HEK293 (cell line): ENCODE results near the gene ACAD11.

Source experiments
- CTCF ChIA-PET: fragments of 350-600 bp; formaldehyde crosslinking; extraction: SDS; loops from one replicate; lab custom pipeline; 2021; ENCODE audit warnings: antibody characterized with exemption; lab: Yijun Ruan, JAX
- POLR2A ChIA-PET: fragments of 300-600 bp; formaldehyde crosslinking; extraction: SDS; loops from one replicate; lab custom pipeline; 2020; ENCODE audit warnings: antibody characterized with exemption, inconsistent platforms; lab: Yijun Ruan, JAX
- H3K27ac ChIP-seq: fragments of 200-500 bp; sonication (Bioruptor generic); 2 replicates; pipeline ENCODE4 v1.5.1; 2014; ENCODE audit warnings: low read depth, low read length, control low read depth, inconsistent platforms; ENCODE audit errors: extremely low read depth
- H3K36me3 ChIP-seq, 2 experiments: fragments of 200-500 bp in 1 of 2; sonication (Bioruptor generic) in 1 of 2; 1 replicate in 1 of 2; 2 replicates in 1 of 2; pipeline ENCODE4 v1.5.1; 2014 to 2017; ENCODE audit warnings: inconsistent platforms in 2 of 2, low read length in 2 of 2; ENCODE audit not compliant: control insufficient read depth in 2 of 2, insufficient read depth in 1 of 2
- H3K4me1 ChIP-seq: fragments of 200-500 bp; sonication (Bioruptor generic); 2 replicates; pipeline ENCODE4 v1.5.1; 2014; ENCODE audit warnings: mild to moderate bottlenecking, low read length, inconsistent platforms; ENCODE audit not compliant: control insufficient read depth, insufficient read depth
- H3K4me3 ChIP-seq: 2 replicates; pipeline ENCODE4 v1.5.1; 2011; ENCODE audit warnings: low read depth, mild to moderate bottlenecking, control low read depth, low read length, moderate library complexity
- H3K9me3 ChIP-seq: fragments of 200-500 bp; sonication (Bioruptor generic); 2 replicates; pipeline ENCODE4 v1.5.1; 2014; ENCODE audit warnings: low read depth, low read length, inconsistent platforms; ENCODE audit not compliant: control insufficient read depth, insufficient read depth
- IKZF3 ChIP-seq: fragments of 450-650 bp; IDR thresholded peaks from 2 replicates; pipeline ENCODE4 v1.5.0; 2018; ENCODE audit warnings: missing biosample characterization, mild to moderate bottlenecking, missing genetic modification characterization, moderate library complexity
- KLF10 ChIP-seq: fragments of 450-650 bp; IDR thresholded peaks from 2 replicates; pipeline ENCODE4 v1.5.1; 2018; ENCODE audit warnings: missing biosample characterization, mild to moderate bottlenecking, missing genetic modification characterization
- KLF16 ChIP-seq: fragments of 450-650 bp; formaldehyde crosslinking; IDR thresholded peaks from 2 replicates; pipeline ENCODE4 v1.5.1; 2017; ENCODE audit warnings: missing biosample characterization, missing genetic modification characterization
- MEIS1 ChIP-seq: sonication (generic); formaldehyde crosslinking; IDR thresholded peaks from 2 replicates; pipeline ENCODE4 v1.8.1; 2022; ENCODE audit warnings: missing genetic modification reagents, mild to moderate bottlenecking, borderline replicate concordance
- OSR2 ChIP-seq: fragments of 450-650 bp; formaldehyde crosslinking; IDR thresholded peaks from 2 replicates; pipeline ENCODE4 v1.5.1; 2016; ENCODE audit warnings: missing biosample characterization, missing genetic modification characterization
- OVOL3 ChIP-seq: fragments of 450-650 bp; formaldehyde crosslinking; IDR thresholded peaks from 2 replicates; pipeline ENCODE4 v1.5.1; 2016; ENCODE audit warnings: missing biosample characterization, missing genetic modification characterization
- RBAK ChIP-seq: fragments of 450-650 bp; formaldehyde crosslinking; IDR thresholded peaks from 2 replicates; pipeline ENCODE4 v1.5.1; 2016; ENCODE audit warnings: missing biosample characterization, missing genetic modification characterization
- SCRT1 ChIP-seq: fragments of 450-650 bp; formaldehyde crosslinking; IDR thresholded peaks from 2 replicates; pipeline ENCODE4 v1.5.1; 2016; ENCODE audit warnings: missing biosample characterization, missing genetic modification characterization, borderline replicate concordance
- WT1 ChIP-seq: fragments of 450-650 bp; formaldehyde crosslinking; IDR thresholded peaks from 2 replicates; pipeline ENCODE4 v1.5.1; 2016; ENCODE audit warnings: missing biosample characterization, missing genetic modification characterization
- YY2 ChIP-seq: fragments of 450-650 bp; formaldehyde crosslinking; IDR thresholded peaks from 2 replicates; pipeline ENCODE4 v1.5.1; 2016; ENCODE audit warnings: missing biosample characterization, missing genetic modification characterization
- ZIC2 ChIP-seq: fragments of 450-650 bp; formaldehyde crosslinking; IDR thresholded peaks from 2 replicates; pipeline ENCODE4 v1.5.1; 2016; ENCODE audit warnings: missing biosample characterization, missing genetic modification characterization
- ZNF140 ChIP-seq: fragments of 450-650 bp; formaldehyde crosslinking; IDR thresholded peaks from 2 replicates; pipeline ENCODE4 v1.5.1; 2016; ENCODE audit warnings: missing biosample characterization, missing genetic modification characterization
- ZNF394 ChIP-seq: fragments of 450-650 bp; formaldehyde crosslinking; IDR thresholded peaks from 2 replicates; pipeline ENCODE4 v1.5.1; 2016; ENCODE audit warnings: missing biosample characterization, missing genetic modification characterization, mild to moderate bottlenecking, moderate library complexity, borderline replicate concordance
- ZNF423 ChIP-seq: fragments of 450-650 bp; formaldehyde crosslinking; IDR thresholded peaks from 2 replicates; pipeline ENCODE4 v1.5.1; 2016; ENCODE audit warnings: missing biosample characterization, missing genetic modification characterization
- ZNF473 ChIP-seq: fragments of 450-650 bp; formaldehyde crosslinking; IDR thresholded peaks from 2 replicates; pipeline ENCODE4 v1.5.1; 2017; ENCODE audit warnings: missing biosample characterization, missing genetic modification characterization
- ZNF548 ChIP-seq: fragments of 450-650 bp; formaldehyde crosslinking; IDR thresholded peaks from 2 replicates; pipeline ENCODE4 v1.5.1; 2016; ENCODE audit warnings: missing biosample characterization, missing genetic modification characterization
- ZNF560 ChIP-seq: fragments of 450-650 bp; formaldehyde crosslinking; IDR thresholded peaks from 2 replicates; pipeline ENCODE4 v1.5.1; 2017; ENCODE audit warnings: missing biosample characterization, missing genetic modification characterization, borderline replicate concordance
- ZNF621 ChIP-seq: fragments of 450-650 bp; formaldehyde crosslinking; IDR thresholded peaks from 2 replicates; pipeline ENCODE4 v1.5.1; 2017; ENCODE audit warnings: missing biosample characterization, missing genetic modification characterization
- ZNF660 ChIP-seq: fragments of 450-650 bp; IDR thresholded peaks from 2 replicates; pipeline ENCODE4 v1.5.1; 2018; ENCODE audit warnings: missing biosample characterization, mild to moderate bottlenecking, missing genetic modification characterization
- ZNF664 ChIP-seq: fragments of 450-650 bp; formaldehyde crosslinking; IDR thresholded peaks from 2 replicates; pipeline ENCODE4 v1.5.1; 2016; ENCODE audit warnings: missing biosample characterization, missing genetic modification characterization
- ZNF704 ChIP-seq: fragments of 450-650 bp; formaldehyde crosslinking; IDR thresholded peaks from 2 replicates; pipeline ENCODE4 v1.5.1; 2016; ENCODE audit warnings: missing biosample characterization, missing genetic modification characterization
- ZNF830 ChIP-seq: fragments of 450-650 bp; IDR thresholded peaks from 2 replicates; pipeline ENCODE4 v1.5.0; 2018; ENCODE audit warnings: missing biosample characterization, missing genetic modification characterization, low read depth, mild to moderate bottlenecking, moderate library complexity
- ZSCAN16 ChIP-seq: fragments of 450-650 bp; formaldehyde crosslinking; IDR thresholded peaks from 2 replicates; pipeline ENCODE4 v1.5.1; 2016; ENCODE audit warnings: missing biosample characterization, missing genetic modification characterization
- ZSCAN30 ChIP-seq: fragments of 450-650 bp; IDR thresholded peaks from 2 replicates; pipeline ENCODE4 v1.5.1; 2018; ENCODE audit warnings: missing biosample characterization, mild to moderate bottlenecking, missing genetic modification characterization, moderate library complexity
- TF ChIP-seq, protein P1 (sequence below): fragments of 450-650 bp; formaldehyde crosslinking; IDR thresholded peaks from 2 replicates; pipeline ENCODE4 v1.5.1; 2016; ENCODE audit warnings: missing biosample characterization, missing genetic modification characterization

The ACAD11 gene

GRCh38 chr3:132530624-132531023, 129.0 kb downstream of the ACAD11 start (continued):
- no peak for TF ChIP-seq ZNF704 (tag by site-specific recombination)

DNA sequence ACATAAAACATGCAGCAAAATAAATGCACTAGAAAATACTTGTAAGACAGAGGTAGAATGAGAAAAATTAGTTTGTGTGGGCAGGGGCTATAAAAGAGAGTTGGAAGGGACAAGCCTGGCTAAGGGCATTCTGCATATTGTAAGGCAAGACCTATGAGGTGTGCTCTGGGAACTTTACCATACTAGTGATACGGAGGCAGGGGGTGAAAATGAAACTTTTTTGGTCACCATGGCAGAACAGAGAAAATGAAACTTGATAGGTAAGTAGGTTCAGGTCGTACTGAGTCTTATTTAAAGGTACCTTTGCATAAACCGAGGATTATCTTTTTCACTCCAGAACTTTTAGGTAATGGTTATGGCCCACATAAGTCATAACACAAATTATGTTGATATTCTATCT, 137.3 kb downstream of the ACAD11 start:
- POLR2A ChIA-PET, result no interaction called here
- CTCF ChIA-PET, result no interaction called here
- TF ChIP-seq ZNF560 (tag by site-specific recombination), result no peak
- no peak for TF ChIP-seq ZNF704 (tag by site-specific recombination)
- TF ChIP-seq ZNF473, result no peak
- no peak for TF ChIP-seq ZNF548 (tag by site-specific recombination)
- no peak for TF ChIP-seq ZNF830 (tag by site-specific recombination)
- TF ChIP-seq ZSCAN30 (tag by site-specific recombination), result no peak
- no peak for TF ChIP-seq ZNF621 (tag by site-specific recombination)
- TF ChIP-seq YY2 (tag by site-specific recombination), result no peak
- no peak for TF ChIP-seq SCRT1 (tag by site-specific recombination)
- TF ChIP-seq KLF10 (tag by site-specific recombination), result no peak
- no peak for TF ChIP-seq OVOL3 (tag by site-specific recombination)
- TF ChIP-seq ZNF660 (tag by site-specific recombination), result no peak
- no peak for TF ChIP-seq ZNF140
- TF ChIP-seq, all 188 proteins: peak for 0

DNA sequence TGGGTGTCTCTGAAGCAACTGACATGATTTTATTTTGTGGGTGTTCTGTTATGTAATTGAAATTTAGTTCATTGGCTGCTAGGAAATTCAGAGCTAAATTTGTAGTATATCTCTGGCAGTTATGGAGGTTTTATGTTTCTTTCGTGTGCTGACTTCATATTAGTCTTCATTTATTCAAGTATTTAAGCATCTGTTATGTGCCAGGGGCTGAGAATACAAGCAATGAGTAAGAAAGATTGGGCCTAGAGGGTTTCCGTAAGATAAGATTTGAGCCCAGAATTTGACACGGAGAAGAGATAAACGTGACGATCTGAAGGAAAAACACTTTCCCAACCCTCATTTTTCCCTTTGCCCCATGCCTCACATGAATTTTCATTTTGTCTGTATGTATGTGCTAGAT, 137.7 kb downstream of the ACAD11 start:
- CTCF ChIA-PET, result no interaction called here
- H3K36me3 ChIP-seq, result peaks cover 0 to 78% of the 10 kb centered on the region in 2 experiments; a peak in 2 of 3 replicates

More for the DNA sequence above, 137.3 kb downstream of the ACAD11 start:
- no peaks in the 10 kb centered on the region for H3K9me3 ChIP-seq
- no peak overlapping the region for H3K27ac ChIP-seq
- H3K4me3 ChIP-seq, result no peak overlapping the region
- H3K36me3 ChIP-seq, result peaks cover 0 to 76% of the 10 kb centered on the region in 2 experiments; a peak in 2 of 3 replicates
- no peaks in the 10 kb centered on the region for H3K4me1 ChIP-seq

GRCh38 chr3:132519914-132520313, 139.7 kb downstream of the ACAD11 start:
- Histone ChIP-seq H3K9me3 (no peaks in the 10 kb centered on the region), H3K4me3 (no peak overlapping the region), H3K4me1 (no peaks in the 10 kb centered on the region), H3K36me3 (peaks cover 0 to 80% of the 10 kb centered on the region in 2 experiments; a peak in 2 of 3 replicates), H3K27ac (no peak overlapping the region)
- ChIA-PET CTCF (interaction anchor here (1.0 to 1.3 kb wide), 2 partner anchors 16 to 120 kb away, joined by 3 read pairs; no protein-coding TSS in a partner anchor), POLR2A (no interaction called here)
- TF ChIP-seq WT1 (no peak), YY2 (tag by site-specific recombination) (no peak), OSR2 (tag by site-specific recombination) (no peak), IKZF3 (tag by site-specific recombination) (no peak), RBAK (tag by site-specific recombination) (no peak), ZNF423 (no peak), ZIC2 (tag by site-specific recombination) (no peak), ZNF664 (tag by site-specific recombination) (no peak), ZSCAN16 (tag by site-specific recombination) (no peak)
- TF ChIP-seq, protein P1, sequence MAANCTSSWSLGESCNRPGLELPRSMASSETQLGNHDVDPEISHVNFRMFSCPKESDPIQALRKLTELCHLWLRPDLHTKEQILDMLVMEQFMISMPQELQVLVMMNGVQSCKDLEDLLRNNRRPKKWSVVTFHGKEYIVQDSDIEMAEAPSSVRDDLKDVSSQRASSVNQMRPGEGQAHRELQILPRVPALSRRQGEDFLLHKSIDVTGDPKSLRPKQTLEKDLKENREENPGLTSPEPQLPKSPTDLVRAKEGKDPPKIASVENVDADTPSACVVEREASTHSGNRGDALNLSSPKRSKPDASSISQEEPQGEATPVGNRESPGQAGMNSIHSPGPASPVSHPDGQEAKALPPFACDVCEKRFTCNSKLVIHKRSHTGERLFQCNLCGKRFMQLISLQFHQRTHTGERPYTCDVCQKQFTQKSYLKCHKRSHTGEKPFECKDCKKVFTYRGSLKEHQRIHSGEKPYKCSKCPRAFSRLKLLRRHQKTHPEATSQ, result no peak

More for the DNA sequence above, 137.7 kb downstream of the ACAD11 start:
- Histone ChIP-seq H3K9me3 (no peaks in the 10 kb centered on the region), H3K4me3 (no peak overlapping the region), H3K27ac (no peak overlapping the region), H3K4me1 (no peaks in the 10 kb centered on the region)
- POLR2A ChIA-PET, result no interaction called here
- TF ChIP-seq ZNF394 (tag by site-specific recombination) (no peak), KLF16 (tag by site-specific recombination) (no peak), MEIS1 (CRISPR knock-in tag) (no peak)
